HG03045 (cell line): ENCODE measurements around the gene GAPDH.
A peak's percentile ranks its signal among the peaks of the same experiment; 100 is the strongest.
"Not testable (repeated sequence)": the region's sequence is repeated elsewhere in the genome, so short reads cannot be mapped to it uniquely, and the experiment has no call there.

ENCODE experiments used
- ATAC-seq: cut with Tn5 transposase; IDR thresholded peaks from one replicate; pipeline ENCODE4 v1.9.1; 2021; ENCODE audit warnings: mild to moderate bottlenecking, moderate library complexity; ENCODE audit not compliant: unreplicated experiment

GAPDH gene

GRCh38 chr12:6528539-6529235 is 5.6 kb upstream of the GAPDH start:
- no peak for ATAC-seq

- no peak for ATAC-seq
These were observed 5.0 kb upstream of the GAPDH start for GRCh38 chr12:6529291-6529737.

GRCh38 chr12:6530576-6531260 is 3.6 kb upstream of the GAPDH start:
- ATAC-seq, result no peak

GRCh38 chr12:6532051-6532926 is 2.0 kb upstream of the GAPDH start:
- no peak for ATAC-seq

GRCh38 chr12:6532927-6533652 is 1.2 kb upstream of the GAPDH start:
- peak; percentile 11 for ATAC-seq

- no peak for ATAC-seq
These were observed 729 bp upstream of the GAPDH start for GRCh38 chr12:6533653-6533922.

GRCh38 chr12:6534695-6534944 is 303 bp downstream of the GAPDH start:
- no peak for ATAC-seq

- peak; percentile 9 for ATAC-seq
These were observed 804 bp downstream of the GAPDH start for GRCh38 chr12:6534945-6535696.

- no peak for ATAC-seq
These were observed 1.3 kb downstream of the GAPDH start for GRCh38 chr12:6535697-6535946.

GRCh38 chr12:6535960-6536847 is 1.9 kb downstream of the GAPDH start:
- no peak for ATAC-seq

GRCh38 chr12:6536894-6537579 is 2.7 kb downstream of the GAPDH start:
- no peak for ATAC-seq

GRCh38 chr12:6537580-6538419 is 3.5 kb downstream of the GAPDH start:
- not testable (repeated sequence) for ATAC-seq

- ATAC-seq, result no peak
These were observed 4.3 kb downstream of the GAPDH start for GRCh38 chr12:6538420-6539313.

GRCh38 chr12:6539314-6539682 is 5.0 kb downstream of the GAPDH start:
- no peak for ATAC-seq

GRCh38 chr12:6539707-6540134 is 5.4 kb downstream of the GAPDH start:
- no peak for ATAC-seq

GRCh38 chr12:6540181-6540877 is 6.0 kb downstream of the GAPDH start:
- ATAC-seq, result no peak
